Liver (tissue), 9 donors: ENCODE measurements around the gene CDIPT. TPM values are rescaled to one million over a fixed set of nuclear protein-coding genes. Genes with fewer than 3 reads are reported as not detected.

Experiments used
- DNase-seq: peaks from one replicate; pipeline ENCODE4 v3.0.0-alpha.2; 2017; ENCODE audit warnings: low spot score
- H3K27ac ChIP-seq, 2 donors: one replicate each; pipeline ENCODE4 v1.7.0; 2013; ENCODE audit warnings: inconsistent platforms in 2 of 2, low read length in 2 of 2, control low read depth in 1 of 2, low read depth in 1 of 2, mild to moderate bottlenecking in 1 of 2
- H3K27me3 ChIP-seq, 4 donors: one replicate each; pipeline versions ENCODE4 v1.6.1 to v1.7.0; 2013; ENCODE audit warnings: low read length in 3 of 4, inconsistent platforms in 1 of 4, mild to moderate bottlenecking in 1 of 4, moderate library complexity in 1 of 4; ENCODE audit not compliant: control insufficient read depth in 4 of 4, insufficient read depth in 4 of 4
- H3K36me3 ChIP-seq, 4 donors: one replicate each; pipeline versions ENCODE4 v1.6.1 to v1.7.0; 2013; ENCODE audit warnings: low read length in 3 of 4, mild to moderate bottlenecking in 3 of 4, low read depth in 1 of 4, moderate library complexity in 1 of 4; ENCODE audit not compliant: control insufficient read depth in 4 of 4, insufficient read depth in 3 of 4
- H3K4me1 ChIP-seq, 4 donors: one replicate each; pipeline versions ENCODE4 v1.6.1 to v1.7.0; 2013; ENCODE audit warnings: low read length in 3 of 4, mild to moderate bottlenecking in 3 of 4, moderate library complexity in 1 of 4; ENCODE audit not compliant: control insufficient read depth in 4 of 4, insufficient read depth in 4 of 4
- H3K4me3 ChIP-seq, 3 donors: one replicate each; pipeline versions ENCODE4 v1.6.1 to v1.7.0; 2013; ENCODE audit warnings: low read length in 3 of 3, control low read depth in 1 of 3, low read depth in 1 of 3, mild to moderate bottlenecking in 1 of 3
- H3K9ac ChIP-seq, 2 donors: one replicate each; pipeline ENCODE4 v1.7.0; 2013; ENCODE audit warnings: low read length in 2 of 2, mild to moderate bottlenecking in 2 of 2, moderate library complexity in 2 of 2, control low read depth in 1 of 2, low read depth in 1 of 2
- H3K9me3 ChIP-seq, 4 donors: one replicate each; pipeline versions ENCODE4 v1.6.1 to v1.7.0; 2013; ENCODE audit warnings: low read length in 3 of 4; ENCODE audit not compliant: control insufficient read depth in 4 of 4
- FOXA2 ChIP-seq: IDR thresholded peaks from 2 replicates; pipeline ENCODE4 v1.6.1; 2016; ENCODE audit warnings: antibody characterized with exemption
- GABPA ChIP-seq, 2 donors: IDR thresholded peaks in 1 of 2; conservative IDR thresholded peaks in 1 of 2; 2 replicates each; pipeline ENCODE4 v1.6.1; 2016; ENCODE audit warnings: antibody characterized with exemption in 2 of 2, mild to moderate bottlenecking in 1 of 2, moderate library complexity in 1 of 2
- NR2F2 ChIP-seq: IDR thresholded peaks from 2 replicates; pipeline ENCODE4 v1.6.1; 2016; ENCODE audit warnings: antibody characterized with exemption
- RAD21 ChIP-seq, 2 donors: IDR thresholded peaks; 2 replicates each; pipeline ENCODE4 v1.6.1; 2016; ENCODE audit warnings: antibody characterized with exemption in 2 of 2, mild to moderate bottlenecking in 2 of 2
- RXRA ChIP-seq, 2 donors: IDR thresholded peaks; 2 replicates each; pipeline ENCODE4 v1.6.1; 2017 to 2018; ENCODE audit warnings: antibody characterized with exemption in 2 of 2, mild to moderate bottlenecking in 1 of 2
- SP1 ChIP-seq: IDR thresholded peaks from 2 replicates; pipeline ENCODE4 v1.6.1; 2018; ENCODE audit warnings: antibody characterized with exemption, mild to moderate bottlenecking
- TAF1 ChIP-seq: conservative IDR thresholded peaks from 2 replicates; pipeline ENCODE4 v1.6.1; 2016; ENCODE audit warnings: antibody characterized with exemption, mild to moderate bottlenecking
- YY1 ChIP-seq: IDR thresholded peaks from 2 replicates; pipeline ENCODE4 v1.6.1; 2016; ENCODE audit warnings: antibody characterized with exemption, mild to moderate bottlenecking
- WGBS: extraction: QIAGEN DNeasy Blood & Tissue Kit; methylation state at CpG from one replicate; pipeline ENCODE4 v1.1.7; 2013; 5-methylcytosine and 5-hydroxymethylcytosine counted together
- polyA plus RNA-seq, 2 donors: library from polyadenylated mRNA; stranded (reverse) in 1 of 2; unstranded in 1 of 2; fragments of 200-250 nt in 1 of 2; fragments of >200 nt in 1 of 2; fragmentation: Nextera tagmentation in 1 of 2; extraction: Ambion mirVana in 1 of 2; gene quantifications; one replicate each; pipeline versions ENCODE4 v1.2.1 to v1.2.3, GENCODE V29; 2013 to 2015
- total RNA-seq, 2 donors: library from RNA; depleted of rRNA; stranded (reverse); fragments of >200 nt; gene quantifications; one replicate each; pipeline ENCODE4 v1.2.3, GENCODE V29; 2014
- TF ChIP-seq, protein P1 (sequence below): fragments of 150-350 bp; IDR thresholded peaks from 2 replicates; pipeline ENCODE4 v1.5.1; 2017; ENCODE audit warnings: improper control_type of control experiment, low read depth, low read length; ENCODE audit not compliant: missing input control
- TF ChIP-seq, protein P2 (sequence below): IDR thresholded peaks from 2 replicates; pipeline ENCODE4 v1.6.1; 2016; ENCODE audit warnings: antibody characterized with exemption
- donor health status: healthy.
- donor health status: healthy.
- donor health status: healthy.
- donor health status: healthy.
- donor health status: healthy.

CDIPT gene
- total and polyA plus RNA-seq, 4 donors: 31.4 to 102 (median 38.4) TPM

DNA sequence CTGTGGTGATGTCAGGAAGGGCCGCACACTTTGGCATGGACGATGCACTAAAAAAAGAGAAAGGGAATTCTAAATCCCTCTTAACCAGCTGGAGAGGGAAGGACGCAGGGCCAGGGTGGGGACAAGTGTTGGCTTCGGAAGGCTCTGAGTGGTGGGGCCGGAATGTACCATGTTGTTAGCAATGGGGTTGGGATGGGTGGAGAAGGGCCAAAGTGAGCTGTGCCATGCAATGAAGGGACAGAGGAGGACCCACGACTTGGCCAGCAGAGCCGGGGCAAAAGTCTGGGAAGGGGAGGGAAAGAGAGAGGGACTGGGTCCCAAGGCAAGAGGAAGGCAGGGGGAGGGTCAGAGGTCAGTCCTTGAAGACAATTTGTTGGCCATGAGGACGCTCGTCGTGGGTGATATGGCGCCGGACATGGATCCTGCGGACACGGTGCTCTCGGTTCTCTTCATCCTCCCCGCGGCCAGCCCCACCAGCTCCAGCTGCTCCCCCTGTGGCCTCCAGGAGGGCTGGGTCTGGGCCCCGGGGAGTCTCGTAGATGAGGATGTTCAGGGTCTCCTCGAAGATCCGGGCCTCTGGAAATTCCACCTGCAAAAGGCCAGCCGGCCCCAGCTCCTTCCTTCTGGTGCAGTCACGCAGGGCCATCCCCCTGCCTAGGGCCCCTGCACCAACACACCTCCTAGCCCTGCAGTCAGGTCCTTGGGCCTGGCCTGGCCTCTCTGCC lies 43.7 kb upstream of the CDIPT start:
- Histone ChIP-seq H3K4me3 (no peak overlapping the region), H3K27ac (no peak overlapping the region), H3K4me1 (no peaks in the 10 kb centered on the region), H3K9me3 (no peaks in the 10 kb centered on the region), H3K27me3 (no peaks in the 10 kb centered on the region), H3K9ac (no peak overlapping the region), H3K36me3 (peaks cover 0 to 2% (median 0%) of the 10 kb centered on the region in 4 donors)
- TF ChIP-seq RAD21 (IDR thresholded peaks at IDR 0.05) (no peak), GABPA (IDR thresholded peaks at IDR 0.05 in 1 of 2, conservative IDR thresholded peaks at IDR 0.05 in 1 of 2) (no peak), FOXA2 (no peak), NR2F2 (no peak), SP1 (no peak), RXRA (IDR thresholded peaks at IDR 0.05) (no peak)
- TF ChIP-seq, protein P1, sequence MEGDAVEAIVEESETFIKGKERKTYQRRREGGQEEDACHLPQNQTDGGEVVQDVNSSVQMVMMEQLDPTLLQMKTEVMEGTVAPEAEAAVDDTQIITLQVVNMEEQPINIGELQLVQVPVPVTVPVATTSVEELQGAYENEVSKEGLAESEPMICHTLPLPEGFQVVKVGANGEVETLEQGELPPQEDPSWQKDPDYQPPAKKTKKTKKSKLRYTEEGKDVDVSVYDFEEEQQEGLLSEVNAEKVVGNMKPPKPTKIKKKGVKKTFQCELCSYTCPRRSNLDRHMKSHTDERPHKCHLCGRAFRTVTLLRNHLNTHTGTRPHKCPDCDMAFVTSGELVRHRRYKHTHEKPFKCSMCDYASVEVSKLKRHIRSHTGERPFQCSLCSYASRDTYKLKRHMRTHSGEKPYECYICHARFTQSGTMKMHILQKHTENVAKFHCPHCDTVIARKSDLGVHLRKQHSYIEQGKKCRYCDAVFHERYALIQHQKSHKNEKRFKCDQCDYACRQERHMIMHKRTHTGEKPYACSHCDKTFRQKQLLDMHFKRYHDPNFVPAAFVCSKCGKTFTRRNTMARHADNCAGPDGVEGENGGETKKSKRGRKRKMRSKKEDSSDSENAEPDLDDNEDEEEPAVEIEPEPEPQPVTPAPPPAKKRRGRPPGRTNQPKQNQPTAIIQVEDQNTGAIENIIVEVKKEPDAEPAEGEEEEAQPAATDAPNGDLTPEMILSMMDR: no peak
- TF ChIP-seq, protein P2, sequence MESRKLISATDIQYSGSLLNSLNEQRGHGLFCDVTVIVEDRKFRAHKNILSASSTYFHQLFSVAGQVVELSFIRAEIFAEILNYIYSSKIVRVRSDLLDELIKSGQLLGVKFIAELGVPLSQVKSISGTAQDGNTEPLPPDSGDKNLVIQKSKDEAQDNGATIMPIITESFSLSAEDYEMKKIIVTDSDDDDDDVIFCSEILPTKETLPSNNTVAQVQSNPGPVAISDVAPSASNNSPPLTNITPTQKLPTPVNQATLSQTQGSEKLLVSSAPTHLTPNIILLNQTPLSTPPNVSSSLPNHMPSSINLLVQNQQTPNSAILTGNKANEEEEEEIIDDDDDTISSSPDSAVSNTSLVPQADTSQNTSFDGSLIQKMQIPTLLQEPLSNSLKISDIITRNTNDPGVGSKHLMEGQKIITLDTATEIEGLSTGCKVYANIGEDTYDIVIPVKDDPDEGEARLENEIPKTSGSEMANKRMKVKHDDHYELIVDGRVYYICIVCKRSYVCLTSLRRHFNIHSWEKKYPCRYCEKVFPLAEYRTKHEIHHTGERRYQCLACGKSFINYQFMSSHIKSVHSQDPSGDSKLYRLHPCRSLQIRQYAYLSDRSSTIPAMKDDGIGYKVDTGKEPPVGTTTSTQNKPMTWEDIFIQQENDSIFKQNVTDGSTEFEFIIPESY: no peak
- 92% methylated on average over 23 of the region's 23 CpGs for WGBS
- no peak for DNase-seq

DNA sequence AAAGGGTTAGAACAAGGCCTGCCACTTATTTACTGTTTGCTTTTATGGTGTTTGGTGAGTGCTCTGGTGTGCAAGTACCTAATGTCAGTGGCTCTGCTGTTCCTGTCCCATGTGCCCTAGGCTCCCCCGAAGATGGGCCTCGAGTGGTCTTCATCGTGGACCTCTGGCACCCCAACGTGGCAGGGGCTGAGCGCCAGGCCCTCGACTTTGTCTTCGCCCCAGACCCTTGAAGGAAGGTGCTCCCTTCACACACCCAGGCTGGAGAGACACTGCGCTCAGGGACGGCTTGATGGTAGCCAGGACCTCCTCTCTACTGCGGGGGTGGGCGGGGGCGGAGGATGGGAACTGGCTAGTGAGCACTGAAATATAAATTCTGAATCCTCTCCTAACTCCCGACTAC lies 42.6 kb upstream of the CDIPT start:
- whole genome bisulfite sequencing: 88% methylated on average over 13 of the region's 13 CpGs

More for the DNA sequence above, 42.6 kb upstream of the CDIPT start:
- Histone ChIP-seq H3K4me3 (no peak overlapping the region), H3K9ac (no peak overlapping the region), H3K27ac (no peak overlapping the region), H3K9me3 (no peaks in the 10 kb centered on the region), H3K36me3 (peaks cover 0 to 2% (median 0%) of the 10 kb centered on the region in 4 donors), H3K4me1 (peaks cover 0 to 2% (median 0%) of the 10 kb centered on the region in 4 donors), H3K27me3 (no peaks in the 10 kb centered on the region)
- no peak for DNase-seq
- TF ChIP-seq TAF1 (no peak), RXRA (IDR thresholded peaks at IDR 0.05) (no peak), YY1 (no peak)
- TF ChIP-seq, protein P1: no peak
